ENCODE measurements around the gene POGLUT3. TPM values are rescaled to one million over a fixed set of nuclear protein-coding genes. Genes with fewer than 3 reads are reported as not detected.
A peak's percentile ranks its signal among the peaks of the same experiment; 100 is the strongest.

The POGLUT3 gene
- total and polyA plus RNA-seq, 9 of the 15 experiments (the other 6 are each of a cell fraction or from before 2014, with no cell fraction given) = 4.6 to 29.7 (median 17.8) TPM

- TF ChIP-seq NR2C2 (CRISPR knock-in tag; IDR thresholded peaks at IDR 0.05) (0 out of 2 replicates have a peak, but pooled peaks have one; percentile 69), NR2C2 (tag; IDR thresholded peaks at IDR 0.05) (peak; percentile 44; the same call in 1 of the 2 replicates), PTBP1 (IDR thresholded peaks at IDR 0.05; ENCODE audit: low read depth, low read length) (peak; percentile 56; the same call in 1 of the 2 replicates), RUNX1 (IDR thresholded peaks at IDR 0.05; ENCODE audit: low read depth) (peak; percentile 18; the same call in 1 of the 2 replicates), REST (IDR thresholded peaks at IDR 0.05; ENCODE audit: borderline replicate concordance) (peak; percentile 28; the same call in 1 of the 2 replicates), REST (CRISPR knock-in tag; IDR thresholded peaks at IDR 0.05; ENCODE audit: low read depth) (peak; percentile 62; the same call in 1 of the 2 replicates), RREB1 (CRISPR knock-in tag; IDR thresholded peaks at IDR 0.05) (no peak), RBM22 (IDR thresholded peaks at IDR 0.05; ENCODE audit: low read depth, low read length, poor library complexity, severe bottlenecking) (no peak), POU5F1 (IDR thresholded peaks at IDR 0.05; ENCODE audit: borderline replicate concordance, low read depth, low read length, partially characterized antibody) (no peak), ZBTB5 (IDR thresholded peaks at IDR 0.05) (peak; percentile 37; the same call in 1 of the 2 replicates)
Observed at GRCh38 chr11:108498046-108498815, at the start of gene POGLUT3 (continued).

All from K562 (cell line).